ENCODE data around the gene CAMK2B. TPM values are rescaled to one million over a fixed set of nuclear protein-coding genes. Genes with fewer than 3 reads are reported as not detected.
A peak's percentile ranks its signal among the peaks of the same experiment; 100 is the strongest.
"Not testable (repeated sequence)": the region's sequence is repeated elsewhere in the genome, so short reads cannot be mapped to it uniquely, and the experiment has no call there.

The CAMK2B gene
- polyA plus RNA-seq, 1 donor = 1.7 TPM

DNA sequence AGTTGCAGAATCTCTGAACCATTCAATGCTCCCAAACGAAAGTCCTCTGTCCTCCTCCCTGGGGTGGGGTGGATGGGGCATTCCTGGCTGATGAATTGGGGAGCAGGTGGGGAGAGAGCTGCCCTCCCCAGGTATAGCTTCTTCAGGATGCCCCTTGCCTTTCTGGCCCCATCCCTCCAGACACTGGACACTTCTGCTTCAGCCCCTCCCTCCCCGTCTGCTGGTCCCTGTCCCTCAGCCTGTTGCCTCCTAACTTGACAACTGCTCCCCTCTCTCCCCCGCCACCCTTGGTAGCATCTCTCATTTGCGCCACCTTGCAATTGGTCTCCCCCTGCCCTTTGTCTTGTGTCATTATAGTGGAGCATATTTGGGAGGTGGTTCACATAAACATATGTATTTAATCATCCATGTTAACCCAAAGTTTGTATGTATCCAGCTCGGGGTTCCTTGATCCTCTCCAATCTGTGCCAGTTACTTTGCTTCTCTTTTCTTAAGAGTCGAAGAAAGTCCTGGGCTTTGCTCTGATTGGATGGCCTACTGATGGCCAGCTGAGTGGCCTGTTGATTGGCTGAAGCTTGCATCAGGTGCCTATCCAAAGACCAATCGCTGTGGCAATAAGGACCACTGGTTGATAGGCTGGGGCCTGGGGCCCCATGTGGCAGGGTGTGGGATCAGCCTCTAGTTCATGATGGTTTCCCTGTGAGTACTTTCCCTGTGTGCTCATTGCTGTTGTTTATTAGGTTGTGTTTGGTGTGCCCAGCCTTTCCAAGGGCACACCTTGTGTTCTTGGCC, 132.2 kb downstream of the CAMK2B start:
- DNase-seq = no peak

DNA sequence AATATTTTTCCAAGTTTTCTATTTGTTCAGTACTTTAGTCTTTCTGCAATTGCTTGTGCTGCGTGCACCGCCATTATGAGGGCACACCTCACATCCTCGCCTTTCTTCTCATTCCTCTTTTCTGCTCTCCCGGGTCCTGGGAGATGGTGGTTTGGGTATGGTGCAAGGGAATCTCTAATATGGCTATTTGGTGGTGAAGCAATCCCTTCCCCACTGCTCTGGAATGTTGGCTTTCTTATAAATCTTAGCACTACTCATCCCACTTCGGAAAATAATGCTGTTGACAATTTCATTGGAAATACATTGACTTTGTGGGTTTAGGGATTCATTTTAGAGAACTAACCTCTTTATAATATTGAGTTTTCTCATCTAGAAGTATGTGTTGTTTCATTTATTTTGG, 134.2 kb downstream of the CAMK2B start:
- no peak for DNase-seq

DNA sequence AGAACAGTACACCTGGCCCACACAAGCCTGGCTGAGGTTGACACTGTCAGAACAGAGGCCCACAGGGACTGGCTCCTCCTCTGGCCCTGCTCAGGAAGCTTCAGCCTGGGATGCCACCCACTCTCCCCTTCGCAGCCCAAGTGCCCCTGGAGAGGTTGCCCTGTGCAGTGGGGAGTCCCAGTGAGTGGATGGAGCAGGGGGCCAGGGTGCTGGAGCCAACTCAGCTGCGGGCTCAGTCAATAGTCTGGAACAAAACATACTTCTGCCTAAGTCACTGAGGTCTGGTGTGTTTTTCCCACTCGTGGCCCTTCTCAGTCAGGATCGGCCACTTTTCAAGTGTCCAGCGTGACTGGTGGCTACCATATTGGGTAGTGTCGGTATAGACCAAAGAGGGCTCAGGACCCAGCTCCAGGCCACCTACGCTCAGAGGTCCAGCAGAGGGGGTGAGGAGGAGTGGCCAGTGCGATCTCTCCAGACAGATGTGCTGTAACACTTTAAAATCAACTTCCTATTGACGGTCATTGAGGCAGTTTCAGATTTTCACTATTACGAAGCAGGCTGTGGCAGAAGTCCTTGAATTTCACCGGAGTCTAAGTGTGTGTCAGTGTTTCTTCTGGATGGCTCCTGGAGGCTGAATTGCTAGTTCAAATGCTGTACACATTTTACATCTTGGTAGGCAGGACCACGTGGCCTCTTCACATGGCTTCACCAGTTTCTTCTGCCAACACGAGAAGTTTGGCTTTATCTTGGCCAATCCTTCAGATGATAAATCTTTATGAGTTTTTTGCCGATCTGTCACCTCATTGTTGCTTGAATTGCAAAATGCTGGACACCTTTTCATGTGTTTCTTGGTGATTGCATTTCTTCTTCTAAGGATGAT, 135.2 kb downstream of the CAMK2B start:
- no peak for DNase-seq

GRCh38 chr7:44189286-44189992, 136.0 kb downstream of the CAMK2B start, which contains the start of gene GCK:
GCK (minus strand) TSS chr7:44189439; CDS start chr7:44188953, 486 bp downstream.
- peak; percentile 55 for DNase-seq

GRCh38 chr7:44188480-44189225, 136.7 kb downstream of the CAMK2B start:
- no peak for DNase-seq

DNA sequence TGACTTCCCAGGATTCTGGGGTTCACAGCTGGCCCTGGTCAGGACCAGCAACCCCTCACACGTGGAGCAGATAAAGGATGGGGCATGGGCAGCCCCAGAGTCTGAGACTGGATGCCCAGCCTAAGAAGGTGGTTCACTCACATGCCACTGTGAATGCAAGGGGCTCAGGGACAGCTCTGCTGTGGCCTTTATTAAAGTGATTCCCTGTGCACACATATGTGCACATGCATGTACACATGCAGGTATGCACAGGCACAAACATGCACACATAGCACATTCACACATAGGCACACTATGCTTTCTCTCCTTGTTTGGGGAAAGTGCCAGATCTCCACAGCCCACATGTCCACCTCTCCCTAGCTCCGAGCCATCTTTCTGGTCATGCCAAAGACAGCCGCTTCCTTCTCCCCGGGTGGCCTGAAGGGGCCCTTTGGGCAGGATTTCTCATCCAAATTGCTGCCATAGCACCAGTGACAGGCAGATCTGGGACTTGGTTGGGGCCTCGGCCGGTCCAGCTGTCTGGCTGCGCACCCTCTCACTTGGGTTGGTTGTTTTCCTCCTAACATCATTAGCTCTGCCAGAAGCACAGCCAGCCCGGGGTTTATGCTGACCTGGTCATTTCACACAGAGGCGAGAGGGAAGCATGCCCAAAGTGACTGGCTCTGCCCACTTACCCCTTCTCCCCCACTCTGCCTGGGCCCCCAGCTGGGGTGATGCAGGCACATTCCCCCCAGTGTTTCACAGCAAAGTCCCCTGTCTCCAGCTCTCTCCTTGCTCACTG, 137.6 kb downstream of the CAMK2B start:
- no peak for DNase-seq

DNA sequence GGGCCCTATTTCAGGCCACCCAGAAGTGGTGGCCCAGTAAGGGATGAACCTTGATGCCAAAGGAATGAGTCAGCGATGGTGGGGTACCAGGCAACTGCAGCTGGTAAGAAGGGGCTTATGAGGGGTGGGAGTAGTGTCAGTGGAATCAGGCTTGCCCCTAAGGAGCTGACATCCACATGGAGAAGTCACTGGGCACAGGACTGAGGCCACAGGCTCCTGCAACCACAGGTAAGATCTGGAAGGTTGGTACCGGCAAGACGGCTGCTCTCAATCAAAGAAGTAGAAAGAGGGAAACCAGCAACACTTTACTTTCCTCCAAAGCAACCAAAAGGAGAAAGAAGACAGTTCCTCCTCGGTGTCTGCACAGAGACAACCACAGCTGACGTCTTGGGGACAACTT, 138.7 kb downstream of the CAMK2B start:
- DNase-seq = no peak

DNA sequence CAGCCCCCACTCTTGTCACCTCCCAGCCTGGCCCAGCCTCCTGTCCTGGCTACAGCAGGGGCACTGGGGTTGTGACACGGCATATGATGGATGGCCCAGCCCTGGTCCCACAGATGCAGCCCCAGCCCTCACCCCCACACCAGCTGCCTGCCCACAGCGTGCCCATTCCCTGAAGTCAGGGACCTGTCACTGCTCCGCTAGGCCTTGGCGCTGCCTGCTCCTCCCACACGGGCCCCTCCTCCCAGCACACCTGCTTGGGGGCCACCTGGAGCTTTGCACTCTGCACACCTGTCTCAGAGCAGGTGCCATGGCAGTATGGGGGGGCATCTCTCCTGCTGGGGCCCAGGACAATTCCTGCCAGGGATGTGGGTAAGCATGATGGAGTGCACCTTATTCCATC, 139.7 kb downstream of the CAMK2B start:
- DNase-seq = no peak

- DNase-seq = no peak
Measured at GRCh38 chr7:44184873-44185446, 140.4 kb downstream of the CAMK2B start.

DNA sequence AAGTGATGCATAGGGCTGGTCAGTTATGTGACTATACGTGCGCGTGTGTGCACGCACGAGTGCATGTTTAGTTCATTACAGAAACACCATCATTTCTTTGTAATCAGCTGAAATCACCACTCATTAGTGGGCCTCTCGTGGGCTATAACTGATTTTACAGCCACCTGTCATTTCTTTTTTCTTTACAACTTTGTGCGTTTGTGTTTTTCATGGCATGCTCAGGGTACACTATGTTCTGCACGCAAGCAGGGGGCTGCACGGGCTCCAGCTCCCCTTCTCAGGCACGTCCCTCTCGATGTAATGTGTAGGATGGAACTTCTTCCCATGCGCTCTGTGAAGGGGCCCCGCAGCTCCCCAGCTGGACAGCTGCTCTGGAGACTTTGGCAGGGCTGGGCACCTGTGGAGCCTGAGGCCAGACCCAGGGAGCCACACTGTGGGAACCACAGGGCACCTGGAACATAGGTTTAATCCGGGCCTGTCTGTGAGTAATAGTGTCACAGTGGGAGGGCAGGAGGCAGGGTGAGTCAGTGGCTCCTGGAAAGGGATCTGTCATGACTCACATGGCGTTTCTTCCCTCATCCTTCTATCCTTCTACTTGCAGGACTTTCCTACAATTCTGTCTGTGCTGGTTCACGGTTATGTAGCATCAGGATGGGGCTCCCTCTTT, 141.1 kb downstream of the CAMK2B start:
- DNase-seq = no peak

DNA sequence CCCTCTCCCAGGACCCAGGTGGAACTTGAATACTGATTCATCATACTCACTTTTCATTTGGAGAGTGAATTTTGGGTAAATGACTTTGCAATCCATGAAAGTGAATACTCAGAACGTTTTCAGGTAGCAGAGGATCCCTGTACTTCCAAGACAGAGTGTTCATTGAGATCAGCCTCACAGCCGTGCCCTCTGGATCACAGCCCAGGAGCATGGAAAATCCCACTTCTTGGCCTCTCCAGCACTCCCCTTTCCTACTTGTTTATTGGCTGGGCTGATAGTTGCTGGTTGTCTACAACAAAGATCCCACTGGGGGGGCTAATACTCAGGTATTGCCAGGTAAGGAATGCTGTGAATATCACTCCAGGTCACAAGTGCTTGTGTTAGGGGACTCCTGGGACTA, 142.0 kb downstream of the CAMK2B start:
- no peak for DNase-seq

GRCh38 chr7:44182827-44183226, 142.6 kb downstream of the CAMK2B start:
- DNase-seq = no peak

- DNase-seq = no peak
Measured at GRCh38 chr7:44180631-44181030, 144.8 kb downstream of the CAMK2B start.

GRCh38 chr7:44177570-44178131, 147.7 kb downstream of the CAMK2B start:
- no peak for DNase-seq

DNA sequence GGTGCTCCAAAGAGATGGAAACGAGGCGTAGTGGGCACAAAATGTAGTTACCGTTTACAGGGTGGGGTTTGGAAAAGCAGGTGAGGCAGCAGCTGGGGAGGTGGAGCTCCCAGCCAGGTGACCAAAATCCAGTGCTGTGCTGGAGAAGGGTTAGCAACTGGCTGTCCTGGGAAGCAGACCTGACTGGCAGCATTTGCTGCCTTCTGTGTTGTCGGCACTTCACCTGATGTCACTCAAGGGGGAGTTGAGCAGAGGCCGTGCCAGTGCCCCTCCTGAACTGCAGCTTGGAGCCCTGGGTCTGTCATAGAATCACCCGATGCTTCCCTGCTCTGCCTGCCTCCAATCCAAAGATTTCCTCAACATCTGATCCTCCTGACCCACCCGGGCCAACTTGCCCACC, 148.9 kb downstream of the CAMK2B start:
- DNase-seq = no peak

DNA sequence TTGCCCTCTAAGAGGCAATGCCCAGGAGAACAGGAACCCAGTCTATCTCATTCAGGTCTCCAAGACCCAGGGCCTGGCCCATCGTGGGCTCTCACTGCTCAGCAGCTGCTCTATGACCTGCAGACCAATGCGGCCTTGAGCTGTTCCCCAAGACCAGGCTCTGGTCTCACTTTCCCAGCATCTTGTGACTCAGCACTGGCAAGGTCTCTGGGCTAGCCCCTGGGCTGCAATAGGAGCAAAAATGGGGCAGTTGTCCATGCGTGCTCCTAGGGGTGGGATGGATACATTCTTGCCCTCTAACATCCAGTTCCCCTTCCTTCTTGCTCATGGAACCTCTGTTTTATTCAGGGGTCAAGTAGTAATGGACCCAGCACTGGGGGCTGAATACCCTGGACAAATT, 149.7 kb downstream of the CAMK2B start:
- DNase-seq = no peak

DNA sequence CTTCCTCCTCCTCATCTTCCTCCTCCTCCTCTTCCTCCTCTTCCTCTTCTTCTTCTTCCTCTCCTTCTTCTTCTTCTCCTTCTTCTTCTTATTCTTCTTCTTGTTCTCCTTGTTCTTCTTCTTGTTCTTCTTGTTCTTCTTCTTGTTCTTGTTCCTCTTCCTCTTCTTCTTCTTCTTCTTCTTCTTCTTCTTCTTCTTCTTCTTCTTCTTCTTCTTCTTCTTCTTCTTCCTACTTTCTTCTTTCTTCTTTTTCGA, 150.8 kb downstream of the CAMK2B start:
- not testable (repeated sequence) for DNase-seq

DNA sequence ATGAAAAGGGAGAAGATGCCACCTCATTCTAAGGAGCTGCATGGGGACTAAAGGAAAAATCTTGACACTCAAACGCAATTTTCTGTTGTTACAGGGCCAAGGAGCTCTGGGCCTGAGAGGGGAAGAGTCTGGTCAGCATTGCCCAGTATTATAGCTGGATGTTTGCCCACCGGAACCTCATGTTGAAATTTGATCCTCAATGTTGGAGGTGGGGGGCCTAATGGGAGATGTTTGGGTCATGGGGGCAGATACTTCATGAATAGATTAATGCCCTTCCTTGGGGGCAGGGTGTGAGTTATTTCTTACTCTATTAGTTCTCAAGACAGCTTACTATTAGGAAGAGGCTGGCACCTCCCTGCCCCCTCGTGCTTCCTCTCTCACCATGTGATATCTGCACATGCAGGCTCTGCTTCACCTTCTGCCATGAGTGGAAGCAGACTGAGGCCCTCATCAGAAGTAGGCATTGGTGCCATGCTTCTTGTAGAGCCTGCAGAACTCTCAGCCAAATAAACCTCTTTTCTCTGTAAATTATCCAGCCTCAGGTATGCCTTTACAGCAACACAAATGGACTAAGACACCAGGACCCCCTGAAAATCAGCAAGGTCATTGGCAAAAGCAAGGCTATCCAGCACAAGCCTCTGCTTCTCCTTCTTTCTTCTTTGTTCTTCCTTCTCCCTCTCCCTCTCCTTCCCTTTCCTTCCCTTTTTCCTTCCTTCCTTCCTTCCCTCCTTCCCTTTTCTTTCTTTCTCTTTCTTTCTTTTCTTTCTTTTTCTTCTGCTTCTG, 151.3 kb downstream of the CAMK2B start:
- DNase-seq = no peak

GRCh38 chr7:44172803-44173424, 152.5 kb downstream of the CAMK2B start:
- DNase-seq = no peak
